OCI-LY7 (cell line): ENCODE results near the gene EVI5L. TPM values are rescaled to one million over a fixed set of nuclear protein-coding genes. Genes with fewer than 3 reads are reported as not detected.

Source experiments
- BruUV-seq: library from RNA; stranded (reverse); fragments of 400-500 nt; replicated peaks from 2 replicates; lab custom pipeline; 2021; lab: Mats Ljungman, UMichigan
- CTCF ChIA-PET: fragments of 300-600 bp; sonication (Branson Sonifier 250); formaldehyde crosslinking; loops from one replicate; lab custom pipeline; 2022; ENCODE audit warnings: antibody characterized with exemption; ENCODE audit not compliant: unreplicated experiment; lab: Charles Lee
- POLR2A ChIA-PET: fragments of 300-600 bp; sonication (Branson Sonifier 250); formaldehyde crosslinking; loops from one replicate; lab custom pipeline; 2022; ENCODE audit warnings: antibody characterized with exemption; lab: Charles Lee
- DNase-seq: peaks from one replicate; pipeline ENCODE4 v3.0.0-alpha.2; 2015; ENCODE audit warnings: low spot score
- H2AFZ ChIP-seq: fragments of 200-600 bp; sonication (generic), shearing (Covaris generic); 2 replicates; pipeline ENCODE4 v1.6.1; 2014; ENCODE audit warnings: mild to moderate bottlenecking, antibody characterized with exemption, low read length, moderate library complexity
- H3K27ac ChIP-seq: fragments of 200-600 bp; sonication (generic); 2 replicates; pipeline ENCODE4 v1.5.1; 2014; ENCODE audit warnings: mixed run types, low read depth, mild to moderate bottlenecking, moderate library complexity, low read length, inconsistent platforms; ENCODE audit not compliant: poor library complexity, severe bottlenecking
- H3K36me3 ChIP-seq: fragments of 200-600 bp; sonication (generic); 2 replicates; pipeline ENCODE4 v1.6.1; 2014; ENCODE audit warnings: mild to moderate bottlenecking, antibody characterized with exemption, low read length, moderate library complexity, mixed read lengths; ENCODE audit not compliant: insufficient read depth
- H3K4me1 ChIP-seq: fragments of 200-600 bp; sonication (generic); 2 replicates; pipeline ENCODE4 v1.5.1; 2014; ENCODE audit warnings: mild to moderate bottlenecking, low read length; ENCODE audit not compliant: insufficient read depth, poor library complexity, severe bottlenecking
- H3K4me2 ChIP-seq: fragments of 200-600 bp; sonication (generic); 2 replicates; pipeline ENCODE4 v1.6.1; 2014; ENCODE audit warnings: mild to moderate bottlenecking, low read length
- H3K4me3 ChIP-seq: fragments of 200-600 bp; sonication (generic); 2 replicates; pipeline ENCODE4 v1.5.1; 2014; ENCODE audit warnings: mild to moderate bottlenecking, low read depth, low read length; ENCODE audit not compliant: poor library complexity, severe bottlenecking
- H3K79me2 ChIP-seq: fragments of 200-600 bp; sonication (generic); 2 replicates; pipeline ENCODE4 v1.6.1; 2016; ENCODE audit warnings: low read depth, mild to moderate bottlenecking, low read length, moderate library complexity, mixed read lengths; ENCODE audit not compliant: insufficient read depth
- H3K9me2 ChIP-seq: fragments of 200-600 bp; sonication (generic); 2 replicates; pipeline ENCODE4 v1.6.1; 2016; ENCODE audit warnings: mild to moderate bottlenecking, low read length, mixed read lengths; ENCODE audit not compliant: insufficient read depth
- H3K9me3 ChIP-seq: fragments of 200-600 bp; sonication (generic); 2 replicates; pipeline ENCODE4 v1.6.1; 2014; ENCODE audit warnings: mild to moderate bottlenecking, mixed run types, low read length, mixed read lengths
- H4K20me1 ChIP-seq: fragments of 200-600 bp; sonication (generic); 2 replicates; pipeline ENCODE4 v1.6.1; 2014; ENCODE audit warnings: mild to moderate bottlenecking, antibody characterized with exemption, low read length, moderate library complexity, mixed read lengths; ENCODE audit not compliant: insufficient read depth
- EZH2phosphoT487 ChIP-seq: fragments of 200-600 bp; sonication (generic); IDR thresholded peaks from 2 replicates; pipeline ENCODE4 v1.6.1; 2018; ENCODE audit warnings: low read depth, borderline replicate concordance, mild to moderate bottlenecking, mixed run types, antibody characterized with exemption, low read length, moderate library complexity, mixed read lengths
- intact Hi-C: fragments of 100-400 bp; cut with micrococcal nuclease; formaldehyde crosslinking; loops from one replicate; pipeline ENCODE4 v1.10.0; 2022; ENCODE audit not compliant: unreplicated experiment
- total RNA-seq, 2 experiments: library from RNA; depleted of rRNA in 1 of 2; stranded (reverse); fragments of >200 nt in 1 of 2; shearing (Covaris generic) in 1 of 2; gene quantifications; 2 replicates each; pipeline ENCODE4 v1.2.3, GENCODE V29; 2014 to 2022
- TF ChIP-seq, protein P1 (sequence below): fragments of 200-600 bp; sonication (generic); conservative IDR thresholded peaks from 2 replicates; pipeline ENCODE4 v1.5.1; 2014; ENCODE audit warnings: mild to moderate bottlenecking, antibody characterized with exemption, low read length, moderate library complexity, mixed read lengths

The EVI5L gene
- total RNA-seq, 2 experiments from 2014 or later: 2.7 to 5.5 TPM

DNA sequence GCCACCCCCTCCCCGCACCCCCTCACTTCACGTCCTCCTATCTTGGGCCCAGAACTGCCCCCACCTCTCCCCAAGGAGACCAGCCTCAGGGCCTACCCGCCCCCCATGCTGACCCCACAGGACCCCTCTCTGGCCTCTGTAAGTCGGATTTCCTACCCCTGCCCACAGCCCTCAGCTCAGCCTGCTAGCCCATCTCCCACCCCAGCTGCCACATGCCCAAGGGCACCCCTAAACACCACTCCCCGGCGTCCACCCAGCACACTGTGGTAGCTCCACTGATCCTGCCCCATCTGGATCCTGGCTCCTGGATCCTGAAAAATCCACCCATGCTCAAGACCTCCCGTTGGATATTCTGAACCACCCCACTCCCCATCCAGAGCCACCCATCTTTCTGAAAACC lies 805 bp downstream of the EVI5L start:
- CTCF ChIA-PET: interaction anchor here (0.5 to 0.6 kb wide), 2 partner anchors 90 to 309 kb away, joined by 3 to 7 read pairs; partner anchors contain the start of gene SNAPC2
- no peak overlapping the region for H3K27ac ChIP-seq
- no peaks in the 10 kb centered on the region for H3K9me3 ChIP-seq
- H3K9me2 ChIP-seq: no peaks in the 10 kb centered on the region
- H3K36me3 ChIP-seq: no peaks in the 10 kb centered on the region
- POLR2A ChIA-PET: interaction anchor here (0.6 kb wide), 1 partner anchor 262 kb away, joined by 3 read pairs; no protein-coding TSS in a partner anchor
- H3K4me3 ChIP-seq: peak overlapping the region; percentile 70
- H4K20me1 ChIP-seq: no peaks in the 10 kb centered on the region
- peak overlapping the region; percentile 77 for H3K4me2 ChIP-seq
- intact Hi-C loops: no loop called here
- no peak overlapping the region for H2AFZ ChIP-seq
- BruUV-seq: no TSS peak
- no peak for TF ChIP-seq EZH2phosphoT487
- TF ChIP-seq, protein P1, sequence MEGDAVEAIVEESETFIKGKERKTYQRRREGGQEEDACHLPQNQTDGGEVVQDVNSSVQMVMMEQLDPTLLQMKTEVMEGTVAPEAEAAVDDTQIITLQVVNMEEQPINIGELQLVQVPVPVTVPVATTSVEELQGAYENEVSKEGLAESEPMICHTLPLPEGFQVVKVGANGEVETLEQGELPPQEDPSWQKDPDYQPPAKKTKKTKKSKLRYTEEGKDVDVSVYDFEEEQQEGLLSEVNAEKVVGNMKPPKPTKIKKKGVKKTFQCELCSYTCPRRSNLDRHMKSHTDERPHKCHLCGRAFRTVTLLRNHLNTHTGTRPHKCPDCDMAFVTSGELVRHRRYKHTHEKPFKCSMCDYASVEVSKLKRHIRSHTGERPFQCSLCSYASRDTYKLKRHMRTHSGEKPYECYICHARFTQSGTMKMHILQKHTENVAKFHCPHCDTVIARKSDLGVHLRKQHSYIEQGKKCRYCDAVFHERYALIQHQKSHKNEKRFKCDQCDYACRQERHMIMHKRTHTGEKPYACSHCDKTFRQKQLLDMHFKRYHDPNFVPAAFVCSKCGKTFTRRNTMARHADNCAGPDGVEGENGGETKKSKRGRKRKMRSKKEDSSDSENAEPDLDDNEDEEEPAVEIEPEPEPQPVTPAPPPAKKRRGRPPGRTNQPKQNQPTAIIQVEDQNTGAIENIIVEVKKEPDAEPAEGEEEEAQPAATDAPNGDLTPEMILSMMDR: no peak
- no peak for DNase-seq
- peaks cover 12% of the 10 kb centered on the region for H3K4me1 ChIP-seq
- no peaks in the 10 kb centered on the region for H3K79me2 ChIP-seq

DNA sequence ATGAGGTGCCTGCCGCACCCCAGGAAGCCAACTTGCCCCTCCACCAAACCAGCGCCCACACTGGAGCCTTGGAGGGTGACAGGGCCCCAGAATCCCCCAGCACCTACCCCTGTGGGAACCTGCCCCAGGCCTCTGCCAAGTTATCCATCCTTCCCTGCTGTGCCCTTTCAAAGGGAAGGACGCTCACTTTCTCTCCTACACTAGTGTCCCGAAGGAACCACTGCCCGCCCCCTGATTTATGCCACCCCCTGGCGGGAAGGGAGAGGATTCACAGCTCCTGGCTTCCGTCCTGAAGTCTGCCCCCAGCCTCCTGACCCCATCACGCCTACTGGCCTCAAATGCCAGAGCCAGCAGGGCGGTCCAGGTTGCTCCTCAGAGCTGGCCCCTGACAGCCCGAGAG lies 1.4 kb downstream of the EVI5L start:
- Histone ChIP-seq H3K9me2 (no peaks in the 10 kb centered on the region), H3K4me2 (no peak overlapping the region), H2AFZ (no peak overlapping the region), H3K4me3 (no peak overlapping the region), H3K36me3 (no peaks in the 10 kb centered on the region), H3K4me1 (peaks cover 12% of the 10 kb centered on the region), H4K20me1 (no peaks in the 10 kb centered on the region), H3K79me2 (no peaks in the 10 kb centered on the region), H3K27ac (no peak overlapping the region), H3K9me3 (no peaks in the 10 kb centered on the region)
- BruUV-seq: no TSS peak
- ChIA-PET POLR2A (no interaction called here), CTCF (interaction anchor here (0.5 to 1.0 kb wide), 3 partner anchors 89 to 1121 kb away, joined by 4 to 7 read pairs (median 7); partner anchors contain the start of gene SNAPC2)
- TF ChIP-seq, protein P1: peak; percentile 69
- no peak for TF ChIP-seq EZH2phosphoT487
- intact Hi-C loops: no loop called here
- peak; percentile 47 for DNase-seq

DNA sequence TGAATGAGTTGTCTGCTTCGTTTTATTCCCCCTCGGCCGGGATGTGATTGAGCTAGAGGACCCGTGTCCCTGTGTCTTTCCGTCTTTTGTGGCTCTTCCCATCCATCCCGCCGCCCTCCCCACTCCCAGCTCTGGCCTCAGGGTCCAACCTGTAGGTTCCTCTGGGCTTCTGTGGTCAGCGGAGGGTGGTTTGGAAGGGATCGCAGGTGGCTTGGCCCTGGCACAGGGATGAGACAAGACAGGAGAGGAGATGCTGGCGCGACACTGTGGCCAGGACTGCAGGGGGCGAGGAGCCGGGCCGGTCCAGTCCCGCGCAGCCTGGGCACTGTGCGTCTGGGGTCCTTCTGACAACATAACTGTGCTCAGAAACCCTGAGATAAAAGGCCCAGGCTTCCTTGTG lies 2.0 kb downstream of the EVI5L start:
- ChIA-PET POLR2A (no interaction called here), CTCF (interaction anchor here (1.0 kb wide), 1 partner anchor 151 kb away, joined by 7 read pairs; no protein-coding TSS in a partner anchor)
- Histone ChIP-seq H3K4me2 (no peak overlapping the region), H3K9me2 (no peaks in the 10 kb centered on the region), H3K27ac (no peak overlapping the region), H3K9me3 (no peaks in the 10 kb centered on the region), H3K36me3 (no peaks in the 10 kb centered on the region), H3K4me3 (no peak overlapping the region), H4K20me1 (no peaks in the 10 kb centered on the region), H3K4me1 (peaks cover 12% of the 10 kb centered on the region), H2AFZ (no peak overlapping the region), H3K79me2 (no peaks in the 10 kb centered on the region)
- no TSS peak for BruUV-seq
- TF ChIP-seq, protein P1: no peak
- no peak for TF ChIP-seq EZH2phosphoT487
- intact Hi-C loops: no loop called here
- DNase-seq: no peak
